Stimulated activated CD4-positive, alpha-beta T cell treated with anti-CD3 and anti-CD28 coated beads, TNF-alpha, amount 100 ng/mL, for 24 hours (primary cell): ENCODE data around the gene STAG3.
"Not testable (repeated sequence)": the region's sequence is repeated elsewhere in the genome, so short reads cannot be mapped to it uniquely, and the experiment has no call there.

Experiments
- DNase-seq, 3 experiments: peaks; one replicate each; pipeline ENCODE4 v3.0.0-alpha.2; 2020; ENCODE audit warnings: low read depth in 3 of 3

Gene STAG3

GRCh38 chr7:100213672-100214071 is 36.0 kb downstream of the STAG3 start:
- DNase-seq, result no peak

- DNase-seq, result not testable (repeated sequence)
Measured at GRCh38 chr7:100214356-100214755, 36.6 kb downstream of the STAG3 start.

DNA sequence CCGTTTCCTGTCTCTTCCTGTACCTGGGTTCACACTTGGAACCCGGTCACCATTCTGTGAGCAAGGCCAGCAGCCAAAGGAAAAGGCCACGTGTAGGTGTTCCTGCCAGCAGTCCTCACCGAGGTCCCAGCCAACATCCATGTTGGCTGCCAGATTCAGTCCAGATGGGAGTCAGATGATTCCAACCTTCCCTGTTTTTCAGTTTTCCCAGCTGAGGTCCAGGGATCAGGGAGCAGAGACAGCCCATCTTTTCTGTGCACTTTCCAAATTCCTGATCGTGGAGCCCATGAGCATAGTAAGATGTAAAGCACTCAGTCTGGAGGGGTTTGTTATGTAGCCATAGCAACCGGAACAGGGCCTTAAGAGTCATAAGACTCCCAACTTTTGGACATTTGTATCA is 38.2 kb downstream of the STAG3 start:
- no peak for DNase-seq

DNA sequence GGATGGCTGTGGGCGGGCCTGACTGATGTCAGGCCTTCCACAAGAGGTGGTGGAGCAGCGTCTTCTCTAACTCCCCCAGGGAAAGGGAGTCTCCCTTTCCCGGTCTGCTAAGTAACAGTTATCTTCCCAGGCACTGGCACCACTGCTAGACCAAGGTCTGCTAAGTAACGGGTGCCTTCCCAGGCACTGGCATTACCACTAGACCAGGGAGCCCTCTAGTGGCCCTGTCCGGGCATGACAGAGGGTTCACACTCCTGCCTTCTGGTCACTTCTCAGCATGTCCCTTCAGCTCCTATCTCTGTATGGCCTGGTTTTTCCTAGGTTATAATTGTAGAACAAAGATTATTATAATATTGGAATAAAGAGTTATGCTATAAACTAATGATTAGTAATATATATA is 40.2 kb downstream of the STAG3 start:
- DNase-seq, result peak; percentile 52 to 84 (median 77)

DNA sequence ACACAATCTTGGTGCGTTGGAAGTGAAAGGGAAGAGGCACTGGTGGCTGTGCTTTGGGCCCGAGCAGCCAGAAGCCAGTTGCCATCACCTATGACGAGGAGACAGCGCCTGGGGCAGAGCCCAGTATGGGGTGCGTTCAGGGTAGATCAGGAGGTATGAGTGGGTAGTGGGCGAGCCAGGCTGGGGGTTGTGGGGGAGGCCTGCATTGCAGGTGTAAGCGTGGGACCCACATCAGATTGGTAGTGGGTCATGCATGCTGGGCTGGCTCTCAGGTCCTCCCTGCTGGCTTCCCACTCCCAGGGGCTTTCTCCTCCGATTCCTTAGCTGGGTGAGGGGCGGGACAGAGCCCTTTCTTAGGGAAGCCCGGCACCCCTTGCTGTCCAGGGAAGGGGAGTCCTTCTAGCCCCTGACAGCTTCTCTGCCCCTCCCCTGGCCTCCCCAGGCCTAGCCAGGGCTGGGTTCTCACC is 41.6 kb downstream of the STAG3 start:
- DNase-seq, result no peak

DNA sequence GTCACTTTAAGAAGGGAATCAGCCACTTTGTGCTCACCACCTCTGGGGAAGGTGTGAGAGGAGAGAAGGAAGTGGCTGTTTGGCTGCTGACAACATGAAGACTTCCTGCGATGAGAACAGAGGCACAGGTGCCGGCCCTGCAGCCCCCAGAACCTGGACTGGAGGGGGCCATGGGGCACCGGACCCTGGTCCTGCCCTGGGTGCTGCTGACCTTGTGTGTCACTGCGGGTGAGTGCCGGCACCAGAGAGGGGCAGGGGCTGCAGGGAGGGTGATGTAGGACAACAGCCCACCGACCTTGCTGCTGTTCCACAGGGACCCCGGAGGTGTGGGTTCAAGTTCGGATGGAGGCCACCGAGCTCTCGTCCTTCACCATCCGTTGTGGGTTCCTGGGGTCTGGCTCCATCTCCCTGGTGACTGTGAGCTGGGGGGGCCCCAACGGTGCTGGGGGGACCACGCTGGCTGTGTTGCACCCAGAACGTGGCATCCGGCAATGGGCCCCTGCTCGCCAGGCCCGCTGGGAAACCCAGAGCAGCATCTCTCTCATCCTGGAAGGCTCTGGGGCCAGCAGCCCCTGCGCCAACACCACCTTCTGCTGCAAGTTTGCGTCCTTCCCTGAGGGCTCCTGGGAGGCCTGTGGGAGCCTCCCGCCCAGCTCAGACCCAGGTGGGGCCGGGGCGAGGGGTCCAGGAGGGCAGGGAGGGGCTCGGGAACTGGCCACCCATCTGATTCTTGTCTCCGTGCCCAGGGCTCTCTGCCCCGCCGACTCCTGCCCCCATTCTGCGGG is 42.3 kb downstream of the STAG3 start, which contains the start of gene PVRIG:
TSS of gene PVRIG (plus strand) at position 149 of the 785 bp plus-strand sequence. CDS start at position 171, 22 bp downstream.
- not testable (repeated sequence) for DNase-seq

DNA sequence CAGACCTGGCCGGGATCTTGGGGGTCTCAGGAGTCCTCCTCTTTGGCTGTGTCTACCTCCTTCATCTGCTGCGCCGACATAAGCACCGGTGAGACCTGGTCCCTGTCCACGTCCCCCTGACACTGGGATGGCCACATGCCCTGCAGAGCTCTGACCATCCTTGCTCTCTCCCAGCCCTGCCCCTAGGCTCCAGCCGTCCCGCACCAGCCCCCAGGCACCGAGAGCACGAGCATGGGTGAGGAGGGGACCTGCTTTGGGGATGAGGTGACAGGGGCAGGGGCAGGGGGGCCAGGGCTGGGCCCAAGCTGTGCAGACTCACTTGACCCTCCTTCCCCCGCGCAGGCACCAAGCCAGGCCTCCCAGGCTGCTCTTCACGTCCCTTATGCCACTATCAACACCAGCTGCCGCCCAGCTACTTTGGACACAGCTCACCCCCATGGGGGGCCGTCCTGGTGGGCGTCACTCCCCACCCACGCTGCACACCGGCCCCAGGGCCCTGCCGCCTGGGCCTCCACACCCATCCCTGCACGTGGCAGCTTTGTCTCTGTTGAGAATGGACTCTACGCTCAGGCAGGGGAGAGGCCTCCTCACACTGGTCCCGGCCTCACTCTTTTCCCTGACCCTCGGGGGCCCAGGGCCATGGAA is 43.0 kb downstream of the STAG3 start:
- peak in 1 of 3 experiments; percentile 37 for DNase-seq

DNA sequence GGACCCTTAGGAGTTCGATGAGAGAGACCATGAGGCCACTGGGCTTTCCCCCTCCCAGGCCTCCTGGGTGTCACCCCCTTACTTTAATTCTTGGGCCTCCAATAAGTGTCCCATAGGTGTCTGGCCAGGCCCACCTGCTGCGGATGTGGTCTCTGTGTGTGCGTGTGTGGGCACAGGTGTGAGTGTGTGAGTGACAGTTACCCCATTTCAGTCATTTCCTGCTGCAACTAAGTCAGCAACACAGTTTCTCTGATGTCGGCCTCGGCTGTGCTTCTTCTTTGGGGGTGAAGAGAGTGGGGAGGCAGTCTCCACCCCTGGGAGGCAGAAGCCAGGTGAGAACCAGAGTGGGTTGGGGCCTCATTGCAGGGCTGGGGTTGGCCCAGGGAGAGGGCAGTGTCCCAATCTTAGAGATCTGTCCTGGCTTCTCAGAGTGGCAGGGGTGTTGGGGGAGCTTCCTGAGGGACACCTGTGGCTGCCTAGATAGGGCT is 43.6 kb downstream of the STAG3 start:
- DNase-seq, result peak; percentile 55 to 83 (median 61)

DNA sequence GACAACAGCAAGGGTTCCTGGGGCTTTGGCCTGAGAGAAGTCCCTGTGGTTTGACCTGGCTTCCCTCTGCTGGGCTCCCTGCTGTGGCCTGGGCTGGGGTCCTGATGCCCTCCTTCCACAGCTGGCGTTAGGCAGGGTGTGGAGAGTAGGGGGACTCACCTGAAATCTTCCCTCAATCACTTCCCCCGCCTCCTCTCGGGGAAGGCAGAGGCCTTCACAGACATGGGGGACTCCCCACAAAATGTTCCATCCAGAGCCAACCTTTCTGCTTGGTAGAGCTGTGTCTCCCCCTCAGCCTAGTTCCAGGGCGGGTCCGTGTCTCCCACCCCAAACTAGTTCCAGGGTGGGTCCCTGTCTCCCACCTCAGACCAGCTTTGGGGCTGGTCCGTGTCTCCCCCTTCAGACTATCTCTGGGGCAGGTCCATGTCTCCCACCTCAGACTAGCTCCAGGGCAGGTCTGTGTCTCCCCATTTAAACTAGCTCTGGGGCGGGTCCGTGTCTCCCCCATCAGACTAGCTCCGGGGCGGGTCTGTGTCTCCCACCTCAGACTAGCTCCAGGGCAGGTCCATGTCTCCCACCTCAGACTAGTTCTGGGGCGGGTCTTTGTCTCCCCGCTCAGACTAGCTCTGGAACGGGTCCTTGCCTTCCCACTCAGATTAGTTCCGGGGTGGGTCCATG is 44.2 kb downstream of the STAG3 start:
- no peak for DNase-seq

GRCh38 chr7:100222445-100223132 is 44.9 kb downstream of the STAG3 start:
- DNase-seq, result no peak

- DNase-seq, result not testable (repeated sequence)
Measured at GRCh38 chr7:100223376-100223927, 45.7 kb downstream of the STAG3 start.

DNA sequence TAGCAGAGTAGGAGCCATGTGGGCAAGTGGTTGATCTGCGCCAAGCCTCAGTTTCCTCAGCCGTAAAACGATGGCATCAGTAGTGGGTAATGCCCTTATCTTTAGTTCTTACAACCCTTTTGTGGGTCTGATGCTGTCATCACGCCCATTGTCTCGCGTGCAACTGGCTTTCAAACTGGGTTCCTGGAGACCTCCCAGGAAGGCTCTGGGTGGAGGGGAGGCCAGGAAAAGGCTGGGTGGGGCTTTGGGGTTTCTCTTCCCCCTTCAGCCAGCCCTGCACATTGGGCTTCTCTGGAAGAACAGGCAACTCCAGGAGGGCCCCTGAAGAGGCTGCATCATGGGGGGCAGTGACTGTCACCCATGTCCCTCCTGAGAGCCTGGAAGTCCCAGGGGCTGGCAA is 47.2 kb downstream of the STAG3 start:
- not testable (repeated sequence) for DNase-seq

DNA sequence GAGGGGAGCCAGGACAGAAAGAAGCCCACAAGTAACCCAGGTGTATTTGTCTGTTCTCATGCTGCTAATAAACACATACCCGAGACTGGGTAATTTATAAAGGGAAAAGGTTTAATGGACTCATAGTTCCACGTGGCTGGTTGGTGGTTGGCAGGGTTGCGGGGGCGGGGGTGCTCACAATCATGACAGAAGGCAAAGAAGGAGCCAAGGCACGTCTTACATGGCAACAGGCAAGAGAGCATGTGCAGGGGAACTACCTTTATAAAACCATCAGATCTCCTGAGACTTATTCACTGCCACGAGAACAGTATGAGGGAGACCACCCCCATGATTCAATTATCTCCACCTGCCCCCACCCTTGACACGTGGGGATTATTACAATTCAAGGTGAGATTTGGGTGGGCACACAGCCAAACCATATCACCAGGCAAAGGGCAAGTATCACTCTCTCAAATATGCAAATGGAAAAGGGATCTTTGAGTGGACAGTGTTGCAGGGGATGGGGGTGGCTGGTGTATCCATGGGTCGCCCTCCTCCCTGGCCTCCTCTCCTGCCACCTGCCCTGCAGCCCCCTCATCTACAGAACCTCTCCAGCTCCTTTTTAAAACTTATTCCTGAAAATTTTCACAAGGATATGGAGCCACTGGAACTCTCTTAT is 57.1 kb downstream of the STAG3 start:
- DNase-seq, result not testable (repeated sequence)

DNA sequence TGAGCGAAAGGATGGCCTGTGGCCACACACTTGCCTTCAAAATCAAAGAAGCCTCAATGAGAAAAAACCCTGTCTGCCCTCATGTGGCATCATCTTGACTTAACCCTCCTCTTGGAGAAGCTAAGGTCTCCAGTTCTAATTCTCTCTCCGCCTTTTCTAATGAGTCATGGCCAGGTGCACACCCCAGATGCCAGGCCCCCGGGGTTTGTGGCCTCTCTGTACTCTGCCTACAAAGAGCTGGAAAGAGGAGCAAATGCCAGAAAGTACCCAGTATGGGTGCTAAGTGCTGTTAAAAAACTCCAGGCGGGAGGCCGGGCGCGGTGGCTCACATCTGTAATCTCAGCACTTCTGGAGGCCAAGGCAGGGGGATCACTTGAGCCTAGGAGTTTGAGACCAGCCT is 62.3 kb downstream of the STAG3 start:
- not testable (repeated sequence) for DNase-seq

DNA sequence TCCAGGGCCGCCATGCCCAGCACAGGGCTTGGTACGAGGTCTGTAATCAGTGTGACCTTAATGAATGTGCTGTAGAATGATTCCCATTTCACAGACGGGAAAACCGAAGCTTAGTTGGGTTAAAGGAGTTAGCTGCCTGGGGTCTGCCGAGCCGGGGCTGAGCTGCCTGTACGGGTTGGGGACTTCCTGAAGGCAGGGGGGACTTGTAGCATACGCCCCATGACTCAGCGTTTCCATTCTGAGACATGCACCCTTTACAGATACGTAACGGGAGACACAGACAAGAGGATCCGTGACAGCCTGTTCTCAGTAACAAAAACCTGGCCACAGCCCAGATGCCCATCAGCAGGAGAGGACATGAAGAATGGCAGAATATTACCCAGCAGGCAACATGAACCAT is 65.7 kb downstream of the STAG3 start:
- DNase-seq, result peak in 2 of 3 experiments; percentile 40 to 54

DNA sequence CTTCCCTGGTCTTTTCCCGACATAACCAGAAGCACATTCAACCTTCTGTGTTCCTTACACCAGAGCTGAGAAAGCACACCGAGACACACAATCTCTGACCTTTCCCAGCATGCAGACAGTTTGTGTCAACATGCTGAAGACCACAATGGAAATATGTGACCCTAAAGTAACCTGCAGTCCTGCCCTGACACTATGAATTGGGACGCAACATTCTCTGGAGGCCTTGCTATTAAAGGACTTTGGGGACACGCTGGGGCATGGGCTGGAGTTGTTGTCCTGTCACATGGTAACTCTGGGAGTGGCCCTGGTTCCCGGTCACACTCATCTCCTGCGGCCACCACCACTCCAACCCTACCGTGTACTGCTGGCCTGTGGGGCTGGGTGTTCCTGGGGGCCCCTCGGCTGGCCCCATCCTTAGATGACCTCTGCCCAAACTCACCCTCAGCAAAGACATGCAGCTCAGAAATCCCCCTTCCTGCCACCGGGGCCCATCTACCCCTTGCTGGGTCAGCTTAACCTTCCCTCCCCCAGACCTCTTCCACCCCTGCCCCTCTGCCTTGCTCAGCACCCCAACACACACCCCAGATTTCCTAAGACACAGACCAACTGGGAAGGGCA is 67.4 kb downstream of the STAG3 start:
- not testable (repeated sequence) for DNase-seq

- DNase-seq, result not testable (repeated sequence)
Measured at GRCh38 chr7:100246121-100246864, 68.6 kb downstream of the STAG3 start.

DNA sequence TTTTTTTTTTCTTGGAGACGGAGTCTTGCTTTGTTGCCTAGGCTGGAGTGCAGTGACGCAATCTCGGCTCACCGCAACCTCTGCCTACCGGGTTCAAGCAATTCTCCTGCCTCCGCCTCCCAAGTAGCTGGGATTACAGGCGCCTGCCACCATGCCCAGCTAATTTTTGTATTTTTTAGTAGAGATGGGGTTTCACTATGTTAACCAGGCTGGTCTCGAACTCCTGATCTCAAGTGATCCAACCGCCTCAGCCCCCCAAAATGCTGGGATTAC is 69.1 kb downstream of the STAG3 start:
- not testable (repeated sequence) for DNase-seq

GRCh38 chr7:100247152-100247757 is 69.5 kb downstream of the STAG3 start:
- no peak for DNase-seq
